ENCODE data around the gene SURF2.

DNA sequence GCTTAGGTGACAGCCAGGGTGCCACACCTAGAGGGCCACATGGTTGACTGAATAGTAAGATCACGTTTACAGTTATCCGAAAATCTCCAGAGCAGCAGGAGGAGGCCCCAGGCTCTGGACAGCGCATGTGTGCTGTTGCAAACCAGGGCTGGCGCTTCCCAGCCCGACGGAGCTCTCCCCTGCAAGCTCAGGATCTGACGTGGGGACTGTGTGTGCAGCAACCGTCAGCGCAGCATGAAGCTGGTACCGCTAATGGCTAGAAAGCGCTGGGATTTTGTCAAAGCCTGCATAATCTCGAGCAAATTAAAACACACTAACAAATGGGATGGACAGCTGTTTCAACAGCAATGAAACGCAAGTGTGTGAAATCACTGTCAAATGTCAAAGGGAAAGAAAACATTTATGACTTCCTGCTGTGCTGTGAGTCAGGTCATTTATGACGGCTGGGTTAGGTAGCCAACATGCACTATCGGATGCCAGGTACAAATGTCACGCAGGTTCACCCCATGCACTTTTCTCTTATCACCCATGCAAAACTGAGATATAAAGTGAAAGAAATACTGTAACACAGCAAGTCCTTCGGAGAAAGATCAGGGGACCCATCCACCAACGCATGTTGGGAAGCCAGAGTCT is 12.0 kb downstream of the SURF2 start:
- TF ChIP-seq POLR2AphosphoS5 (IDR thresholded peaks at IDR 0.05; ENCODE audit: low read depth, low read length) (no peak), EGR1 (IDR thresholded peaks at IDR 0.05; ENCODE audit: low read depth) (no peak), MAX (IDR thresholded peaks at IDR 0.05) (no peak), REST (IDR thresholded peaks at IDR 0.05; ENCODE audit: low read depth) (no peak), FOSL1 (IDR thresholded peaks at IDR 0.05; ENCODE audit: low read depth) (no peak), CBX3 (IDR thresholded peaks at IDR 0.05; ENCODE audit: low read depth) (no peak), EZH2phosphoT487 (IDR thresholded peaks at IDR 0.05; ENCODE audit: borderline replicate concordance) (no peak), SIN3A (IDR thresholded peaks at IDR 0.05; ENCODE audit: low read depth) (no peak), SP1 (IDR thresholded peaks at IDR 0.05; ENCODE audit: low read depth) (no peak), EZH2 (IDR thresholded peaks at IDR 0.05) (no peak)
- TF ChIP-seq, protein P1, sequence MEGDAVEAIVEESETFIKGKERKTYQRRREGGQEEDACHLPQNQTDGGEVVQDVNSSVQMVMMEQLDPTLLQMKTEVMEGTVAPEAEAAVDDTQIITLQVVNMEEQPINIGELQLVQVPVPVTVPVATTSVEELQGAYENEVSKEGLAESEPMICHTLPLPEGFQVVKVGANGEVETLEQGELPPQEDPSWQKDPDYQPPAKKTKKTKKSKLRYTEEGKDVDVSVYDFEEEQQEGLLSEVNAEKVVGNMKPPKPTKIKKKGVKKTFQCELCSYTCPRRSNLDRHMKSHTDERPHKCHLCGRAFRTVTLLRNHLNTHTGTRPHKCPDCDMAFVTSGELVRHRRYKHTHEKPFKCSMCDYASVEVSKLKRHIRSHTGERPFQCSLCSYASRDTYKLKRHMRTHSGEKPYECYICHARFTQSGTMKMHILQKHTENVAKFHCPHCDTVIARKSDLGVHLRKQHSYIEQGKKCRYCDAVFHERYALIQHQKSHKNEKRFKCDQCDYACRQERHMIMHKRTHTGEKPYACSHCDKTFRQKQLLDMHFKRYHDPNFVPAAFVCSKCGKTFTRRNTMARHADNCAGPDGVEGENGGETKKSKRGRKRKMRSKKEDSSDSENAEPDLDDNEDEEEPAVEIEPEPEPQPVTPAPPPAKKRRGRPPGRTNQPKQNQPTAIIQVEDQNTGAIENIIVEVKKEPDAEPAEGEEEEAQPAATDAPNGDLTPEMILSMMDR (IDR thresholded peaks at IDR 0.05 in 2 of 3, conservative IDR thresholded peaks at IDR 0.05 in 1 of 3; ENCODE audit: borderline replicate concordance in 1 of 3, insufficient read depth in 1 of 3, low read depth in 2 of 3, low read length in 2 of 3), result no peak
